Measurements from ENCODE around the gene CISTR. TPM values are rescaled to one million over a fixed set of nuclear protein-coding genes. Genes with fewer than 3 reads are reported as not detected.

CISTR gene
- total and polyA plus RNA-seq, 2 donors (not counting 3 experiments of a cell fraction or from before 2014, with no cell fraction given): not detected

DNA sequence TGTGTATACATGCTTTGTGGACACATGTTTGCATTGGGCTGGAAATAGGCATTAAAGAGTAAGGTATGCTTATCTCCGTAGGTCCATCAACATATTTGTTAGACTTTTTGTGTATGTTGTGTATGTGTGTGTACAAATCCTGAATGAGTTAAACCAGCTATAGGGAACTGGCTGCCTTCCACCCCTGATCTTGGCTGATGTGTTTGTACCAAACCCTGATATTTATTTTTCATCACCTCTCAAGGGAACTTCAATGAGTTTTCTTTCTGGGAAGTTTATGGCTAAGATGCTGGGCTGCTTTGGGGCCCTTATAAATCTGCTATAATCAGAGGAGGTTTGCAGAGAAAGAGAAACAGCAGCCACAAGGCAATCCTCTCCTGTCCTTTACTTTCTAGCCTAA is 37.1 kb upstream of the CISTR start:
- intact Hi-C loops (cut with micrococcal nuclease) (no loop called here), dilution Hi-C loops (cut with MboI; ENCODE audit: extremely low pct_ligation_motif_present, low sequenced_read_pairs) (no loop called here)
- Histone ChIP-seq H3K4me3 (replicated peaks in 1 of 3; ENCODE audit: insufficient read depth in 1 of 3, low read depth in 1 of 3, low read length in 3 of 3) (no peak overlapping the region), H3K4me2 (ENCODE audit: insufficient read depth, low read length) (no peak overlapping the region), H4K20me1 (replicated peaks; ENCODE audit: control insufficient read depth, extremely low read depth, insufficient read depth, low read length) (no peaks in the 10 kb centered on the region), H3K9ac (replicated peaks; ENCODE audit: extremely low read depth, insufficient read depth, low read length) (no peak overlapping the region), H3K79me2 (ENCODE audit: control insufficient read depth, insufficient read depth, low read length) (no peaks in the 10 kb centered on the region), H3K9me1 (replicated peaks; ENCODE audit: control insufficient read depth, extremely low read depth, insufficient read depth, low read length) (no peaks in the 10 kb centered on the region), H3K36me3 (ENCODE audit: control insufficient read depth in 2 of 2, extremely low read depth in 1 of 2, insufficient read depth in 2 of 2, low read length in 2 of 2) (no peaks in the 10 kb centered on the region), H3K27ac (ENCODE audit: insufficient read depth, low read depth, low read length) (no peak overlapping the region), H3K4me1 (ENCODE audit: control insufficient read depth, extremely low read depth, insufficient read depth, low read length) (no peaks in the 10 kb centered on the region), H2AFZ (ENCODE audit: low read depth, low read length) (no peak overlapping the region), H3K27me3 (ENCODE audit: control insufficient read depth in 2 of 2, insufficient read depth in 2 of 2, low read length in 2 of 2) (peaks cover 10 to 16% of the 10 kb centered on the region in 2 experiments), H3K9me3 (replicated peaks; ENCODE audit: control insufficient read depth, insufficient read depth, low read length) (no peaks in the 10 kb centered on the region)
- no TSS peak for BruUV-seq (replicated peaks)
- DNase-seq (ENCODE audit: low read depth, low spot score) (no peak), FAIRE-seq (no peak)
- TF ChIP-seq MYC (IDR thresholded peaks at IDR 0.05; ENCODE audit: low read depth, low read length): no peak
- TF ChIP-seq POLR2A (IDR thresholded peaks at IDR 0.05; ENCODE audit: low read depth, low read length): no peak
- TF ChIP-seq, protein P1, sequence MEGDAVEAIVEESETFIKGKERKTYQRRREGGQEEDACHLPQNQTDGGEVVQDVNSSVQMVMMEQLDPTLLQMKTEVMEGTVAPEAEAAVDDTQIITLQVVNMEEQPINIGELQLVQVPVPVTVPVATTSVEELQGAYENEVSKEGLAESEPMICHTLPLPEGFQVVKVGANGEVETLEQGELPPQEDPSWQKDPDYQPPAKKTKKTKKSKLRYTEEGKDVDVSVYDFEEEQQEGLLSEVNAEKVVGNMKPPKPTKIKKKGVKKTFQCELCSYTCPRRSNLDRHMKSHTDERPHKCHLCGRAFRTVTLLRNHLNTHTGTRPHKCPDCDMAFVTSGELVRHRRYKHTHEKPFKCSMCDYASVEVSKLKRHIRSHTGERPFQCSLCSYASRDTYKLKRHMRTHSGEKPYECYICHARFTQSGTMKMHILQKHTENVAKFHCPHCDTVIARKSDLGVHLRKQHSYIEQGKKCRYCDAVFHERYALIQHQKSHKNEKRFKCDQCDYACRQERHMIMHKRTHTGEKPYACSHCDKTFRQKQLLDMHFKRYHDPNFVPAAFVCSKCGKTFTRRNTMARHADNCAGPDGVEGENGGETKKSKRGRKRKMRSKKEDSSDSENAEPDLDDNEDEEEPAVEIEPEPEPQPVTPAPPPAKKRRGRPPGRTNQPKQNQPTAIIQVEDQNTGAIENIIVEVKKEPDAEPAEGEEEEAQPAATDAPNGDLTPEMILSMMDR (IDR thresholded peaks at IDR 0.05; ENCODE audit: extremely low read depth in 1 of 2, insufficient read depth in 1 of 2, low read depth in 1 of 2, low read length in 2 of 2): no peak
- TF ChIP-seq POLR2AphosphoS5 (IDR thresholded peaks at IDR 0.05; ENCODE audit: insufficient read depth, low read depth, low read length): no peak
- no peak for TF ChIP-seq FOS (IDR thresholded peaks at IDR 0.05; ENCODE audit: borderline replicate concordance, insufficient read depth, low read length)
- TF ChIP-seq GATA2 (IDR thresholded peaks at IDR 0.05; ENCODE audit: insufficient read depth, insufficient read length, low read depth, low read length): no peak
- TF ChIP-seq, protein P2, sequence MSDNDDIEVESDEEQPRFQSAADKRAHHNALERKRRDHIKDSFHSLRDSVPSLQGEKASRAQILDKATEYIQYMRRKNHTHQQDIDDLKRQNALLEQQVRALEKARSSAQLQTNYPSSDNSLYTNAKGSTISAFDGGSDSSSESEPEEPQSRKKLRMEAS (IDR thresholded peaks at IDR 0.05; ENCODE audit: insufficient read depth, insufficient read length): no peak
- no peak for TF ChIP-seq JUN (IDR thresholded peaks at IDR 0.05; ENCODE audit: borderline replicate concordance, insufficient read depth, insufficient read length, low read depth)
- TF ChIP-seq EZH2 (IDR thresholded peaks at IDR 0.05; ENCODE audit: borderline replicate concordance, low read depth, low read length, severe bottlenecking): no peak
- POLR2A ChIA-PET: no interaction called here
- CTCF ChIA-PET: interaction anchor here (0.8 to 1.2 kb wide), 2 partner anchors 31 to 87 kb away, joined by 3 to 4 read pairs; no protein-coding TSS in a partner anchor

All from endothelial cell of umbilical vein (primary cell).